Breast epithelium (tissue), 4 donors: Measurements from ENCODE around the gene NCKAP5L. TPM values are rescaled to one million over a fixed set of nuclear protein-coding genes. Genes with fewer than 3 reads are reported as not detected.

Experiments
- DNase-seq, 2 donors: peaks; one replicate each; pipeline ENCODE4 v3.0.0-alpha.2; 2019; ENCODE audit warnings: low spot score in 2 of 2
- H3K27ac ChIP-seq, 2 donors: fragments of 200-600 bp; sonication (generic) in 1 of 2; one replicate each; pipeline ENCODE4 v1.5.1; 2016 to 2019; ENCODE audit warnings: mild to moderate bottlenecking in 1 of 2
- H3K27me3 ChIP-seq, 2 donors: fragments of 200-600 bp; sonication (generic) in 1 of 2; one replicate each; pipeline versions ENCODE4 v1.5.1 to v1.6.0; 2017 to 2019; ENCODE audit warnings: control low read depth in 1 of 2, mild to moderate bottlenecking in 1 of 2
- H3K36me3 ChIP-seq: fragments of 200-600 bp; one replicate; pipeline ENCODE4 v1.5.1; 2019
- H3K4me1 ChIP-seq, 2 donors: fragments of 200-600 bp; sonication (generic); one replicate each; pipeline ENCODE4 v1.5.1; 2016 to 2019; ENCODE audit warnings: control low read depth in 1 of 2
- H3K4me3 ChIP-seq, 3 donors: fragments of 200-600 bp; sonication (generic); 1 replicate in 2 of 3; 2 replicates in 1 of 3; pipeline ENCODE4 v1.5.1; 2016 to 2019; ENCODE audit warnings: mild to moderate bottlenecking in 3 of 3, moderate library complexity in 2 of 3
- H3K9me3 ChIP-seq, 2 donors: fragments of 200-600 bp; sonication (generic) in 1 of 2; one replicate each; pipeline ENCODE4 v1.5.1; 2016 to 2019; ENCODE audit warnings: control low read depth in 1 of 2
- CTCF ChIP-seq, 3 donors: fragments of 450-650 bp; IDR thresholded peaks; one replicate each; pipeline ENCODE4 v1.5.1; 2016 to 2017; ENCODE audit warnings: antibody characterized with exemption in 3 of 3, mild to moderate bottlenecking in 3 of 3, moderate library complexity in 3 of 3
- POLR2A ChIP-seq: fragments of 450-650 bp; IDR thresholded peaks from one replicate; pipeline ENCODE4 v1.6.1; 2016; ENCODE audit warnings: antibody characterized with exemption, mild to moderate bottlenecking, moderate library complexity
- POLR2AphosphoS5 ChIP-seq, 3 donors: sonication (generic); formaldehyde crosslinking; IDR thresholded peaks; one replicate each; pipeline ENCODE4 v1.6.1; 2017; ENCODE audit warnings: antibody characterized with exemption in 3 of 3
- intact Hi-C: fragments of 100-400 bp; cut with DNase I; formaldehyde crosslinking; loops from one replicate; pipeline ENCODE4 v1.15.1; 2023; ENCODE audit warnings: low total_unique reads
- total RNA-seq, 3 donors: library from RNA; depleted of rRNA; stranded (reverse); fragments of >200 nt; gene quantifications; one replicate each; pipeline ENCODE4 v1.1.0, GENCODE V29; 2016

The NCKAP5L gene
- total RNA-seq, 3 donors from 2014 or later: 11.4 to 15.8 (median 12.1) TPM

- intact Hi-C loops: no loop called here
- H3K4me3 ChIP-seq: no peak overlapping the region
- no peaks in the 10 kb centered on the region for H3K36me3 ChIP-seq
- H3K27me3 ChIP-seq: no peaks in the 10 kb centered on the region
- H3K9me3 ChIP-seq: no peaks in the 10 kb centered on the region
- no peak for TF ChIP-seq POLR2A
- no peak for TF ChIP-seq POLR2AphosphoS5 (IDR thresholded peaks at IDR 0.05)
- no peak for TF ChIP-seq CTCF (IDR thresholded peaks at IDR 0.05)
- peaks cover 0 to 15% of the 10 kb centered on the region in 2 donors for H3K4me1 ChIP-seq
- DNase-seq: no peak
- H3K27ac ChIP-seq: no peak overlapping the region
These were observed 77.9 kb downstream of the NCKAP5L start for GRCh38 chr12:49750027-49750995.

- H3K4me1 ChIP-seq: peaks cover 6 to 22% of the 10 kb centered on the region in 2 donors
- TF ChIP-seq CTCF (IDR thresholded peaks at IDR 0.05) (no peak), POLR2AphosphoS5 (IDR thresholded peaks at IDR 0.05) (no peak), POLR2A (no peak)
- no peaks in the 10 kb centered on the region for H3K36me3 ChIP-seq
- intact Hi-C loops: no loop called here
- DNase-seq: no peak
- no peaks in the 10 kb centered on the region for H3K27me3 ChIP-seq
- no peak overlapping the region for H3K4me3 ChIP-seq
- no peak overlapping the region for H3K27ac ChIP-seq
- H3K9me3 ChIP-seq: no peaks in the 10 kb centered on the region
These were observed 79.4 kb downstream of the NCKAP5L start for GRCh38 chr12:49748800-49749199.

- no peak for DNase-seq
- no peak overlapping the region for H3K4me3 ChIP-seq
- intact Hi-C loops: no loop called here
- no peaks in the 10 kb centered on the region for H3K9me3 ChIP-seq
- no peaks in the 10 kb centered on the region for H3K36me3 ChIP-seq
- H3K27me3 ChIP-seq: no peaks in the 10 kb centered on the region
- TF ChIP-seq POLR2AphosphoS5 (IDR thresholded peaks at IDR 0.05) (no peak), POLR2A (no peak), CTCF (IDR thresholded peaks at IDR 0.05) (no peak)
- peaks cover 6 to 24% of the 10 kb centered on the region in 2 donors for H3K4me1 ChIP-seq
- no peak overlapping the region for H3K27ac ChIP-seq
These were observed 79.9 kb downstream of the NCKAP5L start for GRCh38 chr12:49748306-49748705.

GRCh38 chr12:49744363-49744885 is 83.8 kb downstream of the NCKAP5L start:
- no peak for DNase-seq
- Histone ChIP-seq H3K27me3 (no peaks in the 10 kb centered on the region), H3K9me3 (no peaks in the 10 kb centered on the region), H3K36me3 (no peaks in the 10 kb centered on the region), H3K4me1 (peaks cover 6 to 10% of the 10 kb centered on the region in 2 donors), H3K4me3 (peak overlapping the region in 1 of 3 donors; percentile 17), H3K27ac (peak overlapping the region in 1 of 2 donors; percentile 100)
- no peak for TF ChIP-seq POLR2A
- no peak for TF ChIP-seq POLR2AphosphoS5 (IDR thresholded peaks at IDR 0.05)
- TF ChIP-seq CTCF (IDR thresholded peaks at IDR 0.05): no peak
- intact Hi-C loops: no loop called here
